CD4-positive, alpha-beta T cell treated with Interleukin-2 at 100 ng/mL for 4 hours (primary cell): ENCODE data around the gene PCDH1.

ENCODE experiments used
- DNase-seq: peaks from one replicate; pipeline ENCODE4 v3.0.0-alpha.2; 2020; ENCODE audit warnings: low spot score

The PCDH1 gene

GRCh38 chr5:141807732-141808131 lies 70.5 kb downstream of the PCDH1 start:
- no peak for DNase-seq

- DNase-seq = no peak
Measured at GRCh38 chr5:141807329-141807728, 70.9 kb downstream of the PCDH1 start.

GRCh38 chr5:141806626-141807025 lies 71.6 kb downstream of the PCDH1 start:
- DNase-seq = no peak

- no peak for DNase-seq
Measured at GRCh38 chr5:141805874-141806595, 72.2 kb downstream of the PCDH1 start.

GRCh38 chr5:141804475-141804874 lies 73.7 kb downstream of the PCDH1 start:
- DNase-seq = no peak
